ENCODE results near the gene UNC5B.

Gene UNC5B

DNA sequence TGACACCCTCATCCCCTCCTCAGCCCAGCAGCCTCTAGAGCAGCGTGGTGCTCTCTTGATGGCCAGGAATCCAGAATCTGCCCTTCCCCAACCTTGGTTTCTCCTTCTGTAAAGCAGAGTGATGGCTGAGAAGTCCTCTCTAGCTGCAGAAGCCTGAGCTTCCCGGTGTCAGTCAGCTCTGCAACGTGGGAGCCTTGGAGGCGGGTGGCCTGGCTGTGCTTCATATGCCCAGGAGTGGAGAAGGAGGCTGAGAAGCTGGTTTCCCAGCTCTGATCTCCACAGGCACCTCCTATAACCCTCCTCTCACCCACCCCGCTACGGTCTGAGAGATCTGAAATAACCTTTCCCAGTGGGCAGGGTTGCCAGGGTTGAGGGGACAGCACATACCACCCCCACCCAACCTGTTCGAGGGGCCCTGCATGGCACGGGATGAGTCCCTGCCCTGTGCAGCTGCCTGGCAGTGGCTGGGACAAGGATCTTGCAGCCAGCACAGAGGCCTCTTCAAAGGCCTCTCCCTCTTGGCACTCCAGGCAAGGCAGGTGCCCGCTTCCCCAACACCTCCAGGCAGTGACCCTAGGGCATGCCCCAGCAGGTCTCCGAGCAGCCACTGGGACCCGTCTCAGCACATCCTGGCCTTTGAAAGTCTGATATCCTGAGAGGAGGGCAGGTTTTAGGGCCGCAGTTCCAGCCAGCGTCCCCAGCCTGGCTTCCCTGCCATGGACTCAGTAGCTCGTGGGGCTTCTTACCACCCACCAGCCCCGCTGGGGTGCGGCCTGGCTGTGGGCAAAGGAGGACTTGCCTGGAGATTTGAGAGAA lies 88.4 kb downstream of the UNC5B start:
- DNase-seq (ENCODE audit: low spot score), result no peak

- no peak for DNase-seq (ENCODE audit: low spot score)
Observed at GRCh38 chr10:71301371-71301916, 89.1 kb downstream of the UNC5B start.

- no peak for DNase-seq (ENCODE audit: low spot score)
Observed at GRCh38 chr10:71302451-71302850, 90.1 kb downstream of the UNC5B start.

GRCh38 chr10:71302874-71303568 lies 90.7 kb downstream of the UNC5B start:
- no peak for DNase-seq (ENCODE audit: low spot score)

DNA sequence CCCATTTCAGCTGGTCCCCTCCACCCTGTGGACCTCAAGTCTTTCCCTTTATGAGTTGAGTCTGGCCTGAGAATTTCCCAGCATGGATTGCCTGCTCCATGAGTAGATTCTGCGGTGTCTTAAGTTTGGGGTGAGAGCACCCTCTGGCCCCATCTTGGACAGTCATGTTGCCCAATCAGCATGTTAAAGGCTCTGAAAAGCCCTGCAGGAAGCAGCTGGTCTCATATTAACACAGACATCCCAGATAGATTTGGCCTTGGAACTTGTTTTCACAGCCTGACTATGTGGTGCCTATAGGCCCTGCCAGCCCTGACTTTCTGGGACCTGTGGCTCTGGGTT lies 91.2 kb downstream of the UNC5B start:
- DNase-seq (ENCODE audit: low spot score), result no peak

DNA sequence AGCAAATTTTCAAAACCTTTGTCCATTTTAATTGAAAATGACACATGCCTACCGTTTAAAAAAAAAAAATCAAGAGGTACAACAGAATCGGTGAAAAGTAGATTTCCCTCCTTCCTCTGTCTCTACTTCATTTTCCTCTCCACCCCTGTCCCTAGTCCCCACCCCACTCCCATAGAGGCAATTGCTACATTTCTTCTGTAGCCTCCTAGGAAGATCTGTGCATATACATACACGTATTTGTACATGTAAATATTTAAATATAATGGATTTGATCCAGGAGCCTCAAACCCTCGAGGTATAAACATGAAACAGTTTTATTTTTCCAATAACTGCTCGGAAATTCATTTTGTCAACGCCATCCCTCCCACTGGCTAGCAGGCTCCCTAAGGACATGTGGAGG lies 92.5 kb downstream of the UNC5B start:
- no peak for DNase-seq (ENCODE audit: low spot score)

DNA sequence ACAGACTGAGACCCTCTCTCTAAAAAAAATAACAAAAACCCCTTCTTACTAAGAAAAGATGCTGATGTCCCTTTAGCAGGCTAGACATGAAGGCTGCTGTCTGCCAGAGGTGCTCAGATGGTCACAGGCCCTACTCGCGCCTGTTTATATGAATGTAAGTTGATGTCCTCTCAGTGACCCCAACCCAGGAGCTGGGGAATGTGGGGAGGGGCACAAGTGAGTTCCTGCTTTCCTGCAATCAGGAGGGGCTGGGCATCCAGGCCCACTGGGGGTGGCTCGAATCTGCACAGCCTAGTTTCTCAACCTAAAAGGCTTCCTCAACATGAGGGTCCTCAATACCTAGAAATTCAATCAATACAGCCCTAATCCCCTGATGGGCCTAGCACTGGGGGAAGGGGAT lies 94.6 kb downstream of the UNC5B start:
- DNase-seq (ENCODE audit: low spot score), result no peak

DNA sequence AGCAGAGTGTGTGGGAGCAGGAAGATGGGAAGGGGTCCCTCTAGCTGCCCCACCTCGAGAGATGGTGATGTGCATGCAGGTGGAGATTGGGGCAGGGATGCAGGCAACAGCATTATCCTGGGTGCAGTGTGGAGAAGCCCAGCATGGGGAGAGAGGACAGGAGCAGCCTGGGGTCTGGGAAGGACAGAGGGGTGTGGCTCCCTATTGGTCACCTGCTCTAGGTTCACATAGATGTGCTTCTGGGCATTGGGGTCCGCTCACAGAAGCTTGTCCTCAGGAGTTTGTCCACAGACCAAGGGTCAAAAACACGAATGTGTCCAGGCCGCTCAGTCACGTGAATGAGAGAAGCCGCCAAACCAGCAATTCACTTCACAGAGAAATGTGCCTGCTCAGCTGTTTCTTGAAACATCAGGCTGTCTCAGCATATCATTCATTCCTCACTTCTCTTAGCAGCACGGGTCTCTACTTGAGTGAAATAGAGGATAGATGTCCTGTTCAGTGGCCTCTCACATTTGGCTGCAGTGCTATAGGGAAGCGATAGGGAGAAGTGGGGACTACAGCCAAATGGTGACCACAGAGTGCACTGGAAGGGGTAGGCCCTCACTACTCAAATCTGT lies 95.2 kb downstream of the UNC5B start:
- DNase-seq (ENCODE audit: low spot score), result no peak

- no peak for DNase-seq (ENCODE audit: low spot score)
Observed at GRCh38 chr10:71308244-71308643, 95.9 kb downstream of the UNC5B start.

GRCh38 chr10:71308985-71309384 lies 96.6 kb downstream of the UNC5B start:
- no peak for DNase-seq (ENCODE audit: low spot score)

GRCh38 chr10:71309919-71310318 lies 97.5 kb downstream of the UNC5B start:
- no peak for DNase-seq (ENCODE audit: low spot score)

- no peak for DNase-seq (ENCODE audit: low spot score)
Observed at GRCh38 chr10:71312220-71312619, 99.8 kb downstream of the UNC5B start.

- DNase-seq (ENCODE audit: low spot score), result peak; percentile 85
Observed at GRCh38 chr10:71312811-71313789, 100.7 kb downstream of the UNC5B start.

DNA sequence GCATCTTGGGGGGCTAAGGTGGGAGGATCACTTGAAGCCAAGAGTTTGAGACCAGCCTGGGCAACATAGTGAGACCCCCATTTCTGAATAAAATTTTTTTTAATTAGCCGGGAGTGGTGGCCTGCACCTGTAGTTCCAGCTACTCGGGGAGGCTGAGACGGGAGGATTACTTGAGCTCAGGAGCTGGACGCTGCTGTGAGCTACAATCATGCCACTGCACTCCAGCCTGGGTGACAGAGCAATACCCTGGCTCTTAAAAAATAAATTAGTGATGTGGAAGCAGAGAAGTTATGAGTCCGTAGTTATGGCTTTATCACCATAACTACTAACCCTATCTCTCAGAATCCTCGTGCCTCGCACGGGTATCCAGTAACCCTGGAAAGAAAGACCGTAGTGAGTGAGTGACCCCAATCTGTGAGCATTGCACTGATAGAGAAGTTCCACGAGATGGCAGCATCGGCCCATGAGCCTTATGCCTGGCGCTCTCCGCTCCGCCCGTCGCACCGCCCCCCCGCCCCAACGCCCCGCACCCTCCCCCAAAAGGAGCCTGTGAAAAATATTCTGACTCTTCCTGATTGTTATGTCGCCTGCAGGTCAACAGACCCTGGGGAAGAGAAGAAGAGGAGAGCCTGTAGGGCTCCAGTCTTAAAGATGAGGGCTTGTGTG lies 101.8 kb downstream of the UNC5B start:
- DNase-seq (ENCODE audit: low spot score), result no peak

DNA sequence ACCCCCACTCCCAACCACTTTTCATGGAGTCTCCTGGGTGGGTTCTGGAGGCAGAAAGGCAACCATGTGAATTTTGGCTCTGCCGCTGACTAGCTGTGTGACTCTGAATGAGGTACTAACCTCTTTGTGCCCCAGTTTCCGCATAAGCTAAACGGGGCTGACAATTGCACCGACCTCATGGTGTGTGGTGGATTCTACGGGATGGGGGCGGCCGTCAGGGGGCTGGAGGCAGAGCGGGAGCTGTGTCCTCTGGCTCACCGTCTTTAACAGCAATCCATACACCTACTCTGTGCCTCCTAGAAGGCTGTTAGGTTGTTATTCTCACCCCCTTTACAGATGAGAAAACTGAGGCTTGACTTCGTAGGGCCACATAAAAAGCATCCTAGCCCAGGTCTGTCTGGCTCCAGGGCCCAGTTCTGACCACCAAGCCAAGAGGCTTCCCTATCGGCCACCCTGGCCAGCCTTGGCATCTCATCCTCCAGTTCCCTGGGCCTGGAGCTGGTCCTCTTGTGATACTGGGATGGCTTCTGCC lies 102.4 kb downstream of the UNC5B start:
- no peak for DNase-seq (ENCODE audit: low spot score)

GRCh38 chr10:71316056-71316785 lies 103.9 kb downstream of the UNC5B start:
- no peak for DNase-seq (ENCODE audit: low spot score)

GRCh38 chr10:71316786-71317160 lies 104.4 kb downstream of the UNC5B start:
- DNase-seq (ENCODE audit: low spot score), result no peak

DNA sequence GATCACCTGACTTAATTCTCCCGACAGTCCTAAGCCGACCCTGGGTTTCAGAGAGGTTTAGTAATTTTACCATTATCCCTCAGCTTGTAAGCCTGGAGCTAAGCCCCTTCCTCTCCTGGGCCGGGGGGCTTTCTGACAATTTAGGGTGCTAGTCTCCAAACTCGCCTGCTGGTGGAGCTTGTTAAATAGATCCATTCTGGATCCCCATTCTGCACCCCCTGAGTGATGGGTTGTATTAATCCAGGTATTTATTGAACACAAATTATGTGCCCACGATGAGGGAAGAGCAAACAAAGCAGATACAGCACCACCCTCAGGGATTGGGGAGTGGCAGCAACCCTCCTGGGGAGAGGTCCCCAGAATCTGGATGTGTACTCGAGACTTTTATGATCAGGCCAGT lies 105.4 kb downstream of the UNC5B start:
- DNase-seq (ENCODE audit: low spot score), result no peak

DNA sequence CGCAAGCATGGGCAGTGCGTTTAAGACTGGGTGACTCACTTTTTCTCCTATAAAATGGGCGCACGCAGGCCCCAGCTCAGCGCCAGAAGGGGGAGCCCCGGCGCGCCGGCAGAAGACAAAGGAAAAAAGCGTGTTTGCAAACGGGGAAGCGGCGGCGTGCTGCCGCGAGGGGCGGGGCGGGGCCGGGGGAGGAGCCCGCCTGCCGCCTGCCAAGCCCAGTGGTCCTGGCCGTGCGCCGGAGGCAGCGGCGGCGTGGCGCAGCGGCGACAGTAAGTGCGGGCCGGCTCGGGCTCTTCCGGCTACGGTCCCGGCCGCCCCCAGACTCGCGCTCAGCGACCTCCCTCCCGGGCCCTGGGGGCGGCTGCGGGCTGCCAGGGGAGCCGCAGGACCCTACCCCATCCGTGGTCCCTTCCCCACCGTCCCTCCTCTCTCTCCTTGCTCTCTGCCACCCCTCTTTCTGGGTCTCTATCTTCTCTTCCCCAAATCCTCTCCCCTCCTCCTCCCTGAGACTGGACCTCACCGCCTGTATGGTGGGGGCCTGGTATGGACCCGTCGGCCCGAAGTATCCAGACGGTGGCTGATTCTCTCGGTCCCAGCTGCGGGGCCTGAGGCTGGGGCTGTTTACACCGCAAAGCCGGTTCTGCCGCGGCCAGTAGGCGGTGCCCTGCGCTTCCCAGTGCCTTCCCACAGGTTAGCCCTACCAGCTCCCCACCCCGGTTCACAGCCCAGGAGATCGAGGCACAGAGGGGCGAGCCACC lies 106.9 kb downstream of the UNC5B start, which contains the start of gene SLC29A3:
TSS of gene SLC29A3 (plus strand) at position 218 of the 758 bp plus-strand sequence. CDS start at position 269, 51 bp downstream.
- peak; percentile 88 for DNase-seq (ENCODE audit: low spot score)

Measured in left forelimb (tissue), 1 donor.